ENCODE data around the gene EDN2.

- TF ChIP-seq, protein P1, sequence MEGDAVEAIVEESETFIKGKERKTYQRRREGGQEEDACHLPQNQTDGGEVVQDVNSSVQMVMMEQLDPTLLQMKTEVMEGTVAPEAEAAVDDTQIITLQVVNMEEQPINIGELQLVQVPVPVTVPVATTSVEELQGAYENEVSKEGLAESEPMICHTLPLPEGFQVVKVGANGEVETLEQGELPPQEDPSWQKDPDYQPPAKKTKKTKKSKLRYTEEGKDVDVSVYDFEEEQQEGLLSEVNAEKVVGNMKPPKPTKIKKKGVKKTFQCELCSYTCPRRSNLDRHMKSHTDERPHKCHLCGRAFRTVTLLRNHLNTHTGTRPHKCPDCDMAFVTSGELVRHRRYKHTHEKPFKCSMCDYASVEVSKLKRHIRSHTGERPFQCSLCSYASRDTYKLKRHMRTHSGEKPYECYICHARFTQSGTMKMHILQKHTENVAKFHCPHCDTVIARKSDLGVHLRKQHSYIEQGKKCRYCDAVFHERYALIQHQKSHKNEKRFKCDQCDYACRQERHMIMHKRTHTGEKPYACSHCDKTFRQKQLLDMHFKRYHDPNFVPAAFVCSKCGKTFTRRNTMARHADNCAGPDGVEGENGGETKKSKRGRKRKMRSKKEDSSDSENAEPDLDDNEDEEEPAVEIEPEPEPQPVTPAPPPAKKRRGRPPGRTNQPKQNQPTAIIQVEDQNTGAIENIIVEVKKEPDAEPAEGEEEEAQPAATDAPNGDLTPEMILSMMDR (conservative IDR thresholded peaks at IDR 0.05; ENCODE audit: low read depth, low read length) = no peak
- no peak for TF ChIP-seq EZH2 (IDR thresholded peaks at IDR 0.05; ENCODE audit: borderline replicate concordance, low read depth, low read length, poor library complexity, severe bottlenecking)
Observed at GRCh38 chr1:41502912-41503311, 18.4 kb upstream of the EDN2 start.
